SK-N-MC (cell line): Measurements from ENCODE around the gene UNC93A.
"Not testable (repeated sequence)": the region's sequence is repeated elsewhere in the genome, so short reads cannot be mapped to it uniquely, and the experiment has no call there.

ENCODE experiments used
- EZH2 ChIP-seq: fragments of 200-600 bp; sonication (generic); IDR thresholded peaks from one replicate; pipeline ENCODE4 v1.6.1; 2017; ENCODE audit warnings: antibody characterized with exemption
- POLR2AphosphoS5 ChIP-seq: IDR thresholded peaks from 2 replicates; pipeline ENCODE4 v1.6.1; 2012; ENCODE audit warnings: mild to moderate bottlenecking, low read depth, low read length, borderline replicate concordance

GRCh38 chr6:167358394-167358793 lies 67.3 kb downstream of the UNC93A start:
- not testable (repeated sequence) for TF ChIP-seq POLR2AphosphoS5, EZH2
